ENCODE measurements around the gene KIAA1191.

- TF ChIP-seq CTCF (IDR thresholded peaks at IDR 0.05; ENCODE audit: insufficient read depth, low read length) = no peak
- TF ChIP-seq POLR2AphosphoS5 (IDR thresholded peaks at IDR 0.05; ENCODE audit: low read depth) = no peak
These were observed 46.1 kb upstream of the KIAA1191 start for GRCh38 chr5:176407456-176408251.
